DOHH2 (cell line): ENCODE measurements around the gene ADM.

Source experiments
- H3F3A ChIP-seq: fragments of 200-600 bp; sonication (generic), shearing (Covaris generic); 2 replicates; pipeline ENCODE4 v1.6.0; 2016; ENCODE audit warnings: antibody characterized with exemption, mild to moderate bottlenecking; ENCODE audit not compliant: control insufficient read depth, insufficient read depth
- H3K27ac ChIP-seq: fragments of 200-600 bp; sonication (generic); 2 replicates; pipeline ENCODE4 v1.5.1; 2014; ENCODE audit warnings: low read depth, mild to moderate bottlenecking, low read length, moderate library complexity
- H3K27me3 ChIP-seq: fragments of 200-600 bp; sonication (generic); 2 replicates; pipeline ENCODE4 v1.6.1; 2014; ENCODE audit warnings: mild to moderate bottlenecking, low read length, mixed read lengths; ENCODE audit not compliant: control insufficient read depth
- H3K36me3 ChIP-seq: fragments of 200-600 bp; sonication (generic); 2 replicates; pipeline ENCODE4 v1.6.1; 2014; ENCODE audit warnings: mild to moderate bottlenecking, low read length, moderate library complexity, mixed read lengths; ENCODE audit not compliant: control insufficient read depth
- H3K4me1 ChIP-seq: fragments of 200-600 bp; sonication (generic); 2 replicates; pipeline ENCODE4 v1.6.1; 2014; ENCODE audit warnings: mild to moderate bottlenecking, low read length, mixed read lengths; ENCODE audit not compliant: control insufficient read depth
- H3K4me2 ChIP-seq: fragments of 200-600 bp; sonication (generic); 2 replicates; pipeline ENCODE4 v1.6.0; 2014; ENCODE audit warnings: mild to moderate bottlenecking, low read length, moderate library complexity
- H3K4me3 ChIP-seq: fragments of 200-600 bp; sonication (generic); 2 replicates; pipeline ENCODE4 v1.5.1; 2014; ENCODE audit warnings: mild to moderate bottlenecking, low read length, mixed read lengths
- H3K79me2 ChIP-seq: fragments of 200-600 bp; sonication (generic); 2 replicates; pipeline ENCODE4 v1.6.1; 2014; ENCODE audit warnings: mild to moderate bottlenecking, low read length, mixed read lengths; ENCODE audit not compliant: control insufficient read depth
- H3K9me2 ChIP-seq: fragments of 200-600 bp; sonication (generic); replicated peaks from 2 replicates; pipeline ENCODE4 v1.6.1; 2014; ENCODE audit warnings: mild to moderate bottlenecking, low read length, mixed read lengths; ENCODE audit not compliant: control insufficient read depth
- H3K9me3 ChIP-seq: fragments of 200-600 bp; sonication (generic); 2 replicates; pipeline ENCODE4 v1.6.1; 2014; ENCODE audit warnings: antibody characterized with exemption, low read length, mixed read lengths; ENCODE audit not compliant: control insufficient read depth, insufficient read depth
- H4K20me1 ChIP-seq: fragments of 200-600 bp; sonication (generic); 2 replicates; pipeline ENCODE4 v1.6.0; 2014; ENCODE audit warnings: low read depth, mild to moderate bottlenecking, antibody characterized with exemption, low read length, moderate library complexity; ENCODE audit not compliant: control insufficient read depth, insufficient read depth
- EZH2phosphoT487 ChIP-seq: fragments of 200-600 bp; sonication (generic); IDR thresholded peaks from 2 replicates; pipeline ENCODE4 v1.6.1; 2017; ENCODE audit warnings: borderline replicate concordance, mild to moderate bottlenecking, antibody characterized with exemption, low read length, moderate library complexity, mixed read lengths
- TF ChIP-seq, protein P1 (sequence below): fragments of 200-600 bp; sonication (generic); IDR thresholded peaks from one replicate; pipeline ENCODE4 v1.5.1; 2014; ENCODE audit warnings: antibody characterized with exemption, mild to moderate bottlenecking, low read depth, low read length; ENCODE audit not compliant: poor library complexity, severe bottlenecking

The ADM gene

GRCh38 chr11:10307400-10308200 is 2.7 kb downstream of the ADM start:
- peaks cover 73% of the 10 kb centered on the region for H3K4me1 ChIP-seq
- no peaks in the 10 kb centered on the region for H4K20me1 ChIP-seq
- H3K27ac ChIP-seq = no peak overlapping the region

DNA sequence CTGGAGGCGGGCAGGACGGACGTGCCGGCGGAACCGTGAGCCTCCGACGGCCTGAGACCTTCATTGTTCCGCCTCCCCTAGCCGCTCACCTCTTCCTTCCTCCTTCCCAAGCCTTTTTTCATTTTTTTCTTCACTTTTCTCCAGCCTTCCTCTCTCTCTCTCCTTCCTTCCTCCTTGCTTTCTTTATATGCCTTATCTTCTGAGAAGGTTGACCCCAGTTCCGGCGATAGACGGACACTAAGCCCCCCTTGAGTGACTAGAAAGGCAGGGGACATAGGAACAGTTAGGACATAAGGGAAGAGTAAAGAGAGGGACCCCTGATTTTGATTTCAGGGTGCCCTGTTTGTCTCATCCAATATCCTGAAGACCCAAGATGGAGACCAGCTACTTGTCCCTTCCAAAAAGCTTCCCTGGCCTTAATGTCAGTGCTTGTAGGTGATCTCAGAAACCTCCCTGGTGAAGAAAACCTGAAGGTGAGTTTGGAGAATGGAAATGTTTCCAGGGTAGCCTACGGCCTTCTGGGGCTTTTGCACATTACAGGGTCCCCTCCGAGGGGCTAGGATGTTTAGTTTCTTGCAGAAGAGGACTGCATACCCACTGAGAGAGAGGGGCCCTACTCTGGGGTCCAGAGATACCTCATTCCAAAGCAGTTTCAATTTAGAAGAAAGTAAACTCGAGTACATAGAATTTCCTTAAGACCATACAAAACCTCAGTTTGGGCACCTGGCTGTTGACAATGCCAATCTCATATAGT is 3.5 kb downstream of the ADM start:
- Histone ChIP-seq H3K27ac (no peak overlapping the region), H3K9me2 (no peaks in the 10 kb centered on the region), H3K9me3 (no peaks in the 10 kb centered on the region), H3K4me2 (peak overlapping the region; percentile 65), H3F3A (0 out of 2 replicates have a peak, but pooled peaks cover 4% of the 10 kb centered on the region), H3K79me2 (no peaks in the 10 kb centered on the region), H3K4me3 (peak overlapping the region; percentile 69), H3K4me1 (peaks cover 66% of the 10 kb centered on the region), H3K27me3 (peaks cover 48% of the 10 kb centered on the region), H4K20me1 (no peaks in the 10 kb centered on the region), H3K36me3 (no peaks in the 10 kb centered on the region)
- TF ChIP-seq, protein P1, sequence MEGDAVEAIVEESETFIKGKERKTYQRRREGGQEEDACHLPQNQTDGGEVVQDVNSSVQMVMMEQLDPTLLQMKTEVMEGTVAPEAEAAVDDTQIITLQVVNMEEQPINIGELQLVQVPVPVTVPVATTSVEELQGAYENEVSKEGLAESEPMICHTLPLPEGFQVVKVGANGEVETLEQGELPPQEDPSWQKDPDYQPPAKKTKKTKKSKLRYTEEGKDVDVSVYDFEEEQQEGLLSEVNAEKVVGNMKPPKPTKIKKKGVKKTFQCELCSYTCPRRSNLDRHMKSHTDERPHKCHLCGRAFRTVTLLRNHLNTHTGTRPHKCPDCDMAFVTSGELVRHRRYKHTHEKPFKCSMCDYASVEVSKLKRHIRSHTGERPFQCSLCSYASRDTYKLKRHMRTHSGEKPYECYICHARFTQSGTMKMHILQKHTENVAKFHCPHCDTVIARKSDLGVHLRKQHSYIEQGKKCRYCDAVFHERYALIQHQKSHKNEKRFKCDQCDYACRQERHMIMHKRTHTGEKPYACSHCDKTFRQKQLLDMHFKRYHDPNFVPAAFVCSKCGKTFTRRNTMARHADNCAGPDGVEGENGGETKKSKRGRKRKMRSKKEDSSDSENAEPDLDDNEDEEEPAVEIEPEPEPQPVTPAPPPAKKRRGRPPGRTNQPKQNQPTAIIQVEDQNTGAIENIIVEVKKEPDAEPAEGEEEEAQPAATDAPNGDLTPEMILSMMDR = peak; percentile 4
- no peak for TF ChIP-seq EZH2phosphoT487

More at GRCh38 chr11:10307400-10308200, 2.7 kb downstream of the ADM start:
- Histone ChIP-seq H3K9me3 (no peaks in the 10 kb centered on the region), H3K4me2 (peak overlapping the region; percentile 65), H3K4me3 (peak overlapping the region; percentile 69), H3F3A (0 out of 2 replicates have a peak, but pooled peaks cover 4% of the 10 kb centered on the region), H3K79me2 (no peaks in the 10 kb centered on the region), H3K9me2 (no peaks in the 10 kb centered on the region), H3K36me3 (no peaks in the 10 kb centered on the region), H3K27me3 (peaks cover 56% of the 10 kb centered on the region)
- TF ChIP-seq, protein P1 = peak; percentile 100
- TF ChIP-seq EZH2phosphoT487 = no peak

DNA sequence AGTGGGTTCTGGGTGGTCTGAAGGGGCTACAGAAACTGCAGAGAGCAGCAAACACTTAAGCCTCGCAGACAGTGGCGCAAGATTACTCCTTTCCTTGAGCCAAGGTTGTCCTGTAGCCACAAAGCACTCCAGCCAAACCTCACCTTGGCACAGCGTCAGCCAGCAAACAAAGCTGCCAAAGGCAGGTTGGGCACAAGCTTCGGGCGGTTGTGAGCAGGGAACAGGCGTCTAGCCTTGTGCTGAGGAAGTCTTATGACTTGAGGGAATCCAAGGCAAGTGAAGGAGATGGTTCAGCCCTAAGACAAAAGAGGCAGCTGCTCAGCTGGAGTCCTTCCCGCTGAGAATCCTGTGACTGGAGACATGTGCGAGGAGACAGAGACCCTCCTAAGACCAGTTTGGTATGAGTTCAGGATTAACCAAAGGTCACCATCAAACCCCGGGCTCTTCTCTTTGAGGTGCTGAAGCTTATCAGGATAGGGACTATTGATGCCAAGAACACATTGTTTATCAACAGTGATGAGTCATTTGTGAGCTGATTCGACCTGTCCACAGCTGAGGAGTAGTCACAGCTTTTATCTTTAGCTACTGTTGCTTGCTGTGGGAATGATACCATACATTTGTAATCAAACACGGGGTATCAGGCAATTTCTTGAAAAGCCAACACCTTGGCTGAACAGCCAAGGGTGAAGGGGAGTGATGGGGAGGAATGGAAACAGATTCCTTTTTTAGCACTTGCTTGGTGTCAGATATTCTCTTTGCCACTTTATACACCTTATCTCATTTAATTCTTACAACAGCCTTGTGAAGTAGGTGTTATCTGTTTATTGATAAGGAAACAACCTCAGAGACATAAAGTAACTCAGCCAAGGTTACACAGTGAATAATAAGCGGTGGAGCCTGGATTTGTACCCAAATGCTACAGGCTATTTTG is 4.6 kb downstream of the ADM start:
- no peaks in the 10 kb centered on the region for H3K9me3 ChIP-seq
- H4K20me1 ChIP-seq = no peaks in the 10 kb centered on the region
- H3K4me1 ChIP-seq = peaks cover 61% of the 10 kb centered on the region
- peak overlapping the region; percentile 65 for H3K4me2 ChIP-seq
- no peaks in the 10 kb centered on the region for H3K36me3 ChIP-seq
- no peak overlapping the region for H3K27ac ChIP-seq
- no peak overlapping the region; the same call in 1 of the 2 replicates for H3K4me3 ChIP-seq
- H3K27me3 ChIP-seq = peaks cover 38% of the 10 kb centered on the region
- H3F3A ChIP-seq = 0 out of 2 replicates have a peak, but pooled peaks cover 4% of the 10 kb centered on the region
- H3K9me2 ChIP-seq = no peaks in the 10 kb centered on the region
- no peaks in the 10 kb centered on the region for H3K79me2 ChIP-seq
- TF ChIP-seq, protein P1 = no peak
- TF ChIP-seq EZH2phosphoT487 = no peak
